GM12878 (cell line): Measurements from ENCODE around the gene SELPLG. TPM values are rescaled to one million over a fixed set of nuclear protein-coding genes. Genes with fewer than 3 reads are reported as not detected.
A peak's percentile ranks its signal among the peaks of the same experiment; 100 is the strongest.

Source experiments
- CUX1 ChIP-seq: IDR thresholded peaks from 2 replicates; pipeline ENCODE4 v1.6.1; 2012; ENCODE audit warnings: improper control_type of control experiment, low read depth, low read length; ENCODE audit not compliant: insufficient replicate concordance
- EED ChIP-seq: sonication (generic); IDR thresholded peaks from 2 replicates; pipeline ENCODE4 v1.6.1; 2016; ENCODE audit warnings: antibody characterized with exemption, low read depth
- RBBP5 ChIP-seq: fragments of 200-600 bp; sonication (generic); conservative IDR thresholded peaks from 2 replicates; pipeline ENCODE4 v1.6.1; 2016
- RUNX3 ChIP-seq: IDR thresholded peaks from 2 replicates; pipeline ENCODE4 v1.6.1; 2012; ENCODE audit warnings: low read length, inconsistent platforms
- TCF7 ChIP-seq: IDR thresholded peaks from 2 replicates; pipeline ENCODE4 v1.6.1; 2014; ENCODE audit warnings: antibody characterized with exemption, borderline replicate concordance
- ZNF217 ChIP-seq: fragments of 450-650 bp; IDR thresholded peaks from 2 replicates; pipeline ENCODE4 v1.6.1; 2017; ENCODE audit warnings: antibody characterized with exemption, mild to moderate bottlenecking
- polyA plus RNA-seq, 11 experiments: library from polyadenylated mRNA; depleted of rRNA in 4 of 11; unstranded in 6 of 11; stranded (reverse) in 5 of 11; fragments of >200 nt; fragmentation: Nextera tagmentation in 4 of 11; fragmentation: Illumina TruSeq in 1 of 11; extraction: Ambion mirVana in 4 of 11; extraction: Trizol in 1 of 11; gene quantifications; 1 replicate in 1 of 11; 2 replicates in 10 of 11; pipeline versions ENCODE4 v1.2.1 to v1.2.3, GENCODE V29; 2011 to 2016; ENCODE audit warnings: inconsistent platforms in 2 of 11, missing spikeins in 2 of 11, low read depth in 1 of 11
- total RNA-seq, 4 experiments: library from RNA; depleted of rRNA in 3 of 4; stranded (reverse); fragments of >200 nt in 3 of 4; fragmentation: Illumina TruSeq in 1 of 4; extraction: Trizol in 1 of 4; gene quantifications; 2 replicates each; pipeline versions ENCODE4 v1.2.1 to v1.2.3, GENCODE V29; 2013 to 2021

Gene SELPLG
- total and polyA plus RNA-seq, 10 of the 15 experiments (the other 5 are each of a cell fraction or from before 2014, with no cell fraction given) = 3.2 to 32.3 (median 23.9) TPM

- TF ChIP-seq CUX1 (peak; percentile 45), RBBP5 (no peak), TCF7 (no peak), RUNX3 (peak; percentile 39; the same call in 1 of the 2 replicates), EED (no peak), ZNF217 (0 out of 2 replicates have a peak, but pooled peaks have one; percentile 15)
Observed at GRCh38 chr12:108635997-108636808, 2.5 kb upstream of the SELPLG start (continued).
